GM18909 (cell line): ENCODE results near the gene ZNF503.

Experiments
- ATAC-seq: cut with Tn5 transposase; IDR thresholded peaks from one replicate; pipeline ENCODE4 v1.9.1; 2021; ENCODE audit warnings: mild to moderate bottlenecking; ENCODE audit not compliant: unreplicated experiment, poor library complexity

The ZNF503 gene

GRCh38 chr10:75401569-75402485 is at the start of gene ZNF503:
TSS of gene ZNF503 (minus strand) at chr10:75401764. CDS start at chr10:75401419, 345 bp downstream.
- ATAC-seq = peak; percentile 62

DNA sequence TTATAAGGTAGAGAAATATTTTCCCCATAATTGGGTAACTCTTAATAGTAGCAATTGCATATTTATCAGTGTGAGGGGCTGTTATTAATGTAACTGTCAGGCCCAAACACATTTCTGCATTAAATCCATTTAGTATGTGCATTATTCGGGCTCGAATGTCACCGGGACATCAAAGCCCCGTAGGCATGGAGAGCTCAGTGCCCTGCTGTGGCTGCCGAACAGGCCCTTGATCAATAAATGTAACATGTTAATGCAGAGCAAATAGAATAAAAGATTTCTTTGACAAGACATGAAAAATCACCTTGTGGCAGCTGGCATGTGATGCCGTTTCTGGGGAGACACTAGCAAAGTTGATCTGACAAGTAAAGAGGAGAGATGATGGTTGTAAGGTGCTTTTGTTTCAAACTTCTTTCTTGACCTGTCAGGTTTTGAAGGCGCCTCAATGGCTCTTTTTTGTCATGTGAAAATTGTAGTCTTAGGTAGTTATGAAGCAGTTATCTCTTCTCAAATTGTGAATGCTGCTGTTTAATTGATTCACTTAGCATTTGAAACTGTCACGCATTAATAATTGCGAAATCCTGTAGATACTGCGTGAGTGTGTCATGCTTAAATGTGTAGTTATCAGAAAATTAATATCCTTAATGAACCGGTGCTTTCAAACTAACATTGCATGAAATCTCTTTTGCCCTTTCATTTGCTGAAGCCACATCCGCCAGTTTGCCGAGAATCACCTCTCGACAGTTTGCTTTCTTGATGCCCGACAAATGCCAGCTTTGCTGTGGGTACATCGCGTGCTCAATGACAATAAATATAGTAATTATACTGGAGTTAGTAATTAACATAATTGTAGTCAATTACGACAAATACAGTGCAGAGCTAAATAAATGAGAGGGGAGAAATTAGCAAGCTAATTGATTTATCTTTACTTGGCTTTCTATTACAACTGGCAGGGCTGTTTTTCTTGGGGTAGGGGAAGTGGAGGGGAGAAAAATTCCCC is 49.4 kb upstream of the ZNF503 start:
- ATAC-seq = no peak

- ATAC-seq = no peak
These were observed 48.5 kb upstream of the ZNF503 start for GRCh38 chr10:75450075-75450445.

DNA sequence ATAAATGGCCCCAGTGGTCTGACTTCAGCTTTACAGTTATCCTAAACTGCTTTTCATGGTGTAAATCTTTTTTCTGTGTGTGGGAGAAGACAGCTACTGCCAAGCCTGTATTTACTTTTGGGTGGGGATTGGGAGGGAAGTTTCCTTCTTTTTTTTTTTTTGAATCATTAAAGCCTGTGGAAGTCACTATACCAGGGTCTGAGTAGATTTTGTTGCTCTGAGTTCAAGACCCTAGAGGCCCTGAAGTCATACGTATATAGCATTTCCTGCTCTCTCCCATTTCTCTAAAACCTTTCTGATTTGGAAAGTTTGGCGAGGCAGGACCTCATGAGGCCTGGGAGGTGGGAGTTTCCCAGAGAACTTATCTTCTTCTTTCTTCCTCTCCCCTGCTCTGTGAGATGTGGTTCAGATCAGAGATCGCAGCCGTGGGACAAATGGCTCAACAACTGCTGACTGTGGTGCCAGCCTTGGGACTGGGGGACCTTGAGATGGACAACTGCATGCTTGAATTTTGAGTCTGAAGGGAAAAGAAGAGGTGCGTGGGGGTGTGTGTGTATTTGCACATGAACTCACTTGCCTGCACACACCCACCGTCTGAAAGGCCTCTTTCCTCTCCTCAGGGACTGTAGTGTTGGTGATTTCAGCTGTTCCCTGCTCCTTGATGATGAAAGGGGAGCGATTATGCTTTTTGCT is 48.0 kb upstream of the ZNF503 start:
- ATAC-seq = no peak

- no peak for ATAC-seq
These were observed 46.6 kb upstream of the ZNF503 start for GRCh38 chr10:75448166-75448565.

DNA sequence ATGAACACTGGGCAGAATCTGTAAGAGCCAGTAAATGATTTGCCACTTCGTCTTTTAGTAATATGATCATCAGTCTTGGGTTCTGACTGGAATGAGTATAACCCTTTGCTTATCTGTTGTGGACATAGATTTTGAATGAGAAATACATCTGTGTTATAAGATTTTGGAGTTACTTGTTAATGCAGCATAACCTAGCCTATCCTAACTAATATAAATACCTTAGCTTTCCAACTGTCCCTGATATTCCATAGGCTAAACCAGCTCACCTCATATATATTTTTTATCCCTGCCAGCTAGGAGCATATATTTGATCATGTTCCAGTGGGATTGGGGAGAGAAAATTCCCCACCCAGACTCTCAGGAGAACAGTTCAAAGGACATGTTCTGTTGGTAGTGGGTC is 44.9 kb upstream of the ZNF503 start:
- ATAC-seq = no peak

GRCh38 chr10:75444781-75445386 is 43.3 kb upstream of the ZNF503 start:
- no peak for ATAC-seq

GRCh38 chr10:75443362-75443761 is 41.8 kb upstream of the ZNF503 start:
- no peak for ATAC-seq

- ATAC-seq = no peak
These were observed 40.1 kb upstream of the ZNF503 start for GRCh38 chr10:75441682-75442081.

- ATAC-seq = no peak
These were observed 39.6 kb upstream of the ZNF503 start for GRCh38 chr10:75441196-75441595.

DNA sequence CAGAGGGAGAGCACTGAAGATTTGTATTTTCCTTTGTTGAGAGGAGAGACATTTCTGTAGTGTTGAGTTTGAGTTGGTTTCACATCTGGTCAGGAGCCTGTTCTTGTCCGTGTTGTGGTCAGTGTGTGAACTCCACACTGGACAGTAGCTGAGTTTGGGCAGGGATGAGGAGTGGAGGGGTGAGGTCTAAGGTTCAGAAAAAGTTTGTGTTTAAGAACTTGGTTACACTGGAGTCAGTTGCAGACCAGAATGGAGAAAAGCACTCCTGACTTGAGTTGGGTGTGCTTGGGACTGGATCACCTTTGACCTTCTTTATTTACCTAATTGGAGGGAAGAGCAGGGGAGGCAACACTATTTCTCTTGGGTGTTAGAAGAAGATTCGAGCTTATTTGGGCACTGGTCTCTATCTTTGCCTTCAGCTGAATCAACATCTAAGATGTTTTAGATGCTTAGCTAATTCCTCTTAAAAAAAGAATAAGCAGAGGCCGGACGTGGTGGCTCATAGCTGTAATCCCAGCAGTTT is 38.8 kb upstream of the ZNF503 start:
- ATAC-seq = no peak

DNA sequence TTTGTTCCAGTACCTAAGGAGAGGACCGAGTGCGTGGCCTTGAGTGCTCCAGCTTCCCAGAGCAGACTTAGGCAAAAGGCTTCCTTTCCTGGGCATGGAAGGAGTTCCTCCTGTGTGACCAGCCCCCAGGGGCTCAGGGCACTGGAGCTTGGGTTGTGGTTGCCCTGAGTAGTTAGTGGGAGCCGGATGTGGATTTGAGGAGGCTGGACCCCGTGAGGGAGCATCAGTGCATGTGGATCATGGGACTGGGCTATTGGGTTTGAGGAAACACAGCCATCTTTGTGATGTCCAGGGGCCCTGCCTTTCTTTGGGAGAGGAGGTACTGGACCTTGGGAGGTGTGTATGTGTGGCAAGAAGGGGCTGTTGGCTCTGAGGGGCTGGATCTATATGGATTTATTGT is 38.2 kb upstream of the ZNF503 start:
- no peak for ATAC-seq

DNA sequence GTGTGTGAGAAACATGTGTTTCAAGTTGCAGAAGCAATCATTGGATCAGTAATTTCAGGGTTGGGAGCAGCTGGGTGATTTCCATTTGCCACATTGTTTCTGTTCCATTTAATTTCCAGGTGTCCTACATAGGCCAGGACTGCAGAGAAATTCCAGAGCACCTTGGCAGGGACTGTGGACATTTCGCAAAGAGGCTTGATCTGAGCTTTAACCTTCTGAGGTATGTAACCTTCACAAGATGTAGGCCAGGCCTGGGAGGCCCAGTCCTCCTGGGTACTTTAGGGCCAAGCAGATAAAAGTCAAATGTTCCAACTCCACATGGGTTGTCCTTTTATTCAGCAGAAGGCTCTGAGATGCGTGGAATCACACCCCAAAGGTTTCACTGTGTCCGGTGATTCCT is 36.7 kb upstream of the ZNF503 start:
- no peak for ATAC-seq

- no peak for ATAC-seq
These were observed 36.1 kb upstream of the ZNF503 start for GRCh38 chr10:75437693-75438092.

- ATAC-seq = no peak
These were observed 35.3 kb upstream of the ZNF503 start for GRCh38 chr10:75436896-75437295.

DNA sequence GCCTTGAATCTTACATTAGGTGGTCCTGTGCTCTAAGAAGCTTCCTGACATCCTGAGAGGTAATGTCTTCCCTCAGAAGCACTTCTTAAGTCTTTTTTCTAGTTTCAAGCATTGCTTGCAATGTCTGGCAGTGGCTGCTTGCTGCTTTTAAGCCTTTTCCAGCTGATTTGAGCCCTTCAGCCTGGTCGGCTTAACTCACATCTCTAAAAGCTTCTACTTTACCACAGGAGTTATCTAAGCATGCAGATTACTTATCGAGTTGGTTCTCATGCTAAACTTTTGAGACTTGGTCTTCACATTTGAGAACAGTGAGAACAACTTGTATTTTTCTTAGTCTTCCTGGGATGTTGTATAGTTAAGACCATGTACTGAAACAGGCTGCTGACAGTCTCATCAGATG is 33.7 kb upstream of the ZNF503 start:
- ATAC-seq = no peak

- ATAC-seq = no peak
These were observed 32.7 kb upstream of the ZNF503 start for GRCh38 chr10:75434291-75434690.

DNA sequence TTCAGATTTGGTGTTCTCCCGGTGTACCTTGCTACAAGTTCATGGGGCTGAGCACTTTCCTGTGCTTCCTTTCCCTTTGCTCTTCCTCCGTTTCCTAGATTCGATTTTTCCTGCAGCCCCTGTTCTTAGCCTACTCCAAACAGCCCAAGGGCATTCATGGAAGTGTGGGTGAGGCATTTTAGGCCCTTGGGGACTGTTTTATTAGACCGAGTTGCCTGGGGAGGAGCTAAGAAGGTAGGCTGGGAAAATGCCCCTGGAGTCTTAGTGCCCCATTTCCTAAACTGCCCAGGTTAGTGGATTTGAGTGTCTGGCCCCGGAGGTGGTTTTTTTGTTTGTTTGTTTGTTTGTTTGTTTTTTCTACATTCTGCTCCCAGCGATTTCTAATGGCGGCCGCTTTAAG is 31.7 kb upstream of the ZNF503 start:
- no peak for ATAC-seq

- ATAC-seq = no peak
These were observed 31.2 kb upstream of the ZNF503 start for GRCh38 chr10:75432763-75433162.

DNA sequence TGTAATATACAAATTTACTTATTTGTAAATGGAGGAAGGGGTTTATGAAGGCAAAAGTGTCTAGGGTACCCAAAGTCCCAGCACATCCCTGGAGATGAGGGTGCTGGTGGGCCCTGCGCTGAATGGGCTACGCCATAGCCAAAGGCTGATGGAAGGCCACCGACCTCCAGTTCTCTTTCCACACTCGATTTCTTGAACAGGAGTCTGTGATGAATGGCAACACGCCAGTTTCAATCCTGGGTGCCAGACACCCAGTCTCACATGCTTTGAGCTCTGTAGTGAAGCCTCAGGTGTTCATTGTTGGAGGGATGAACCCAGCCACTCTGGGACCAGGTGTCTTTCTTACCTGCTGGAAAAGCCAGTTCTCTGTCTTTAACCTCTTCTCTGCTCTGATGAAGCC is 30.6 kb upstream of the ZNF503 start:
- ATAC-seq = no peak
